NCI-H524 treated with DMSO at 0.1 percent for 48 hours (cell line): ENCODE data around the gene ATG4B.

Experiments
- DNase-seq: peaks from one replicate; lab custom pipeline; 2025; lab: John Stamatoyannopoulos, UW

The ATG4B gene

GRCh38 chr2:241690202-241690717 is 52.8 kb downstream of the ATG4B start:
- no peak for DNase-seq

GRCh38 chr2:241692448-241692847 is 55.0 kb downstream of the ATG4B start:
- no peak for DNase-seq

GRCh38 chr2:241695651-241696050 is 58.2 kb downstream of the ATG4B start:
- DNase-seq: no peak

- DNase-seq: peak; percentile 71
Observed at GRCh38 chr2:241701149-241701398, 63.6 kb downstream of the ATG4B start.

GRCh38 chr2:241701399-241702154 is 64.1 kb downstream of the ATG4B start, which contains the start of gene ING5:
TSS of gene ING5 (plus strand) at chr2:241702039. CDS start at chr2:241702066, 27 bp downstream.
- no peak for DNase-seq

GRCh38 chr2:241702155-241703031 is 64.9 kb downstream of the ATG4B start:
- DNase-seq: peak; percentile 4

GRCh38 chr2:241703032-241703604 is 65.6 kb downstream of the ATG4B start:
- DNase-seq: no peak

- no peak for DNase-seq
Observed at GRCh38 chr2:241706537-241706936, 69.0 kb downstream of the ATG4B start.

- DNase-seq: no peak
Observed at GRCh38 chr2:241708879-241709278, 71.4 kb downstream of the ATG4B start.

GRCh38 chr2:241719093-241719492 is 81.6 kb downstream of the ATG4B start:
- DNase-seq: no peak

GRCh38 chr2:241720099-241720498 is 82.6 kb downstream of the ATG4B start:
- DNase-seq: no peak

GRCh38 chr2:241720560-241720959 is 83.1 kb downstream of the ATG4B start:
- no peak for DNase-seq

GRCh38 chr2:241721852-241722251 is 84.4 kb downstream of the ATG4B start:
- no peak for DNase-seq

GRCh38 chr2:241722896-241723454 is 85.5 kb downstream of the ATG4B start:
- no peak for DNase-seq
